WTC11 (cell line): ENCODE data around the gene ATR. TPM values are rescaled to one million over a fixed set of nuclear protein-coding genes. Genes with fewer than 3 reads are reported as not detected.
"Not testable (repeated sequence)": the region's sequence is repeated elsewhere in the genome, so short reads cannot be mapped to it uniquely, and the experiment has no call there.

Source experiments
- ATAC-seq: fragments of 200-7000 bp; cut with Tn5 transposase; 2 replicates; pipeline ENCODE4 v1.10.0; 2021; ENCODE audit warnings: mild to moderate bottlenecking, moderate library complexity
- CTCF ChIA-PET: fragments of 300-600 bp; sonication (Branson Sonifier 250); formaldehyde crosslinking; loops from one replicate; lab custom pipeline; 2021; ENCODE audit warnings: antibody characterized with exemption; lab: Charles Lee
- POLR2A ChIA-PET: fragments of 350-600 bp; sonication (Branson Sonifier 250); formaldehyde crosslinking; loops from one replicate; lab custom pipeline; 2021; ENCODE audit warnings: antibody characterized with exemption; lab: Charles Lee
- DNase-seq: peaks from one replicate; pipeline ENCODE4 v3.0.0; 2021; ENCODE audit warnings: low spot score
- H3K27ac Mint-ChIP-seq: 2 replicates; pipeline ENCODE4 v1.8.0; 2021; ENCODE audit warnings: mixed read lengths
- H3K27me3 Mint-ChIP-seq: 2 replicates; pipeline ENCODE4 v1.8.0; 2021; ENCODE audit warnings: low read depth, mild to moderate bottlenecking, moderate library complexity, mixed read lengths
- H3K36me3 Mint-ChIP-seq: 2 replicates; pipeline ENCODE4 v1.8.0; 2021; ENCODE audit warnings: mixed read lengths
- H3K4me1 Mint-ChIP-seq: 2 replicates; pipeline ENCODE4 v1.8.0; 2022; ENCODE audit warnings: mixed read lengths
- H3K4me3 Mint-ChIP-seq: 2 replicates; pipeline ENCODE4 v1.8.0; 2021; ENCODE audit warnings: mild to moderate bottlenecking, moderate library complexity, mixed read lengths
- H3K9me3 Mint-ChIP-seq: 2 replicates; pipeline ENCODE4 v1.8.0; 2021; ENCODE audit warnings: mixed read lengths
- CREM ChIP-seq: sonication (generic); formaldehyde crosslinking; IDR thresholded peaks from 2 replicates; pipeline ENCODE4 v1.8.1; 2022; ENCODE audit warnings: mild to moderate bottlenecking, missing genetic modification reagents, moderate library complexity
- ETV6 ChIP-seq: sonication (generic); formaldehyde crosslinking; IDR thresholded peaks from 2 replicates; pipeline ENCODE4 v1.8.1; 2022; ENCODE audit warnings: mild to moderate bottlenecking, missing genetic modification reagents
- FOXP4 ChIP-seq: sonication (generic); formaldehyde crosslinking; IDR thresholded peaks from 2 replicates; pipeline ENCODE4 v1.8.0; 2022; ENCODE audit warnings: mild to moderate bottlenecking, missing genetic modification reagents
- GTF2I ChIP-seq: fragments of 250-450 bp; sonication (Bioruptor Pico); conservative IDR thresholded peaks from 2 replicates; pipeline ENCODE4 v1.4.0; 2021; ENCODE audit warnings: mild to moderate bottlenecking
- HMGA2 ChIP-seq: fragments of 250-450 bp; sonication (Bioruptor Pico); IDR thresholded peaks from 2 replicates; pipeline ENCODE4 v1.4.0; 2021; ENCODE audit warnings: mild to moderate bottlenecking, moderate library complexity
- MYBL2 ChIP-seq: sonication (generic); formaldehyde crosslinking; IDR thresholded peaks from 2 replicates; pipeline ENCODE4 v1.8.1; 2023; ENCODE audit warnings: mild to moderate bottlenecking, moderate library complexity, missing genetic modification reagents
- NFYB ChIP-seq: sonication (generic); formaldehyde crosslinking; conservative IDR thresholded peaks from 2 replicates; pipeline ENCODE4 v1.8.0; 2022; ENCODE audit warnings: low read depth, missing genetic modification reagents
- NR2C2 ChIP-seq: sonication (generic); formaldehyde crosslinking; IDR thresholded peaks from 2 replicates; pipeline ENCODE4 v1.8.0; 2022; ENCODE audit warnings: mild to moderate bottlenecking, missing genetic modification reagents
- NR3C1 ChIP-seq: sonication (generic); formaldehyde crosslinking; conservative IDR thresholded peaks from 2 replicates; pipeline ENCODE4 v1.8.1; 2023; ENCODE audit warnings: low read depth, mild to moderate bottlenecking, missing genetic modification reagents
- TEAD1 ChIP-seq: sonication (generic); formaldehyde crosslinking; IDR thresholded peaks from 2 replicates; pipeline ENCODE4 v1.8.0; 2022; ENCODE audit warnings: mild to moderate bottlenecking, missing genetic modification reagents
- TP53 ChIP-seq: sonication (generic); formaldehyde crosslinking; IDR thresholded peaks from 2 replicates; pipeline ENCODE4 v1.8.1; 2023; ENCODE audit warnings: mild to moderate bottlenecking, missing genetic modification reagents
- ZNF219 ChIP-seq: sonication (generic); formaldehyde crosslinking; IDR thresholded peaks from 2 replicates; pipeline ENCODE4 v1.8.0; 2023; ENCODE audit warnings: missing genetic modification reagents, mild to moderate bottlenecking, borderline replicate concordance
- ZNF281 ChIP-seq: sonication (generic); formaldehyde crosslinking; IDR thresholded peaks from 2 replicates; pipeline ENCODE4 v1.8.0; 2023; ENCODE audit warnings: mild to moderate bottlenecking, missing genetic modification reagents
- total RNA-seq: library from RNA; stranded (reverse); gene quantifications from 3 replicates; pipeline ENCODE4 v1.2.3, GENCODE V29; 2021
- TF ChIP-seq, protein P1 (sequence below): sonication (generic); formaldehyde crosslinking; IDR thresholded peaks from 2 replicates; pipeline ENCODE4 v1.8.0; 2023; ENCODE audit warnings: missing genetic modification reagents
- TF ChIP-seq, protein P2 (sequence below): sonication (generic); formaldehyde crosslinking; IDR thresholded peaks from 2 replicates; pipeline ENCODE4 v1.8.1; 2022; ENCODE audit warnings: mild to moderate bottlenecking, missing genetic modification reagents, moderate library complexity, borderline replicate concordance
- TF ChIP-seq, protein P3 (sequence below): sonication (generic); formaldehyde crosslinking; IDR thresholded peaks from 2 replicates; pipeline ENCODE4 v1.8.1; 2023; ENCODE audit warnings: mild to moderate bottlenecking, missing genetic modification reagents, moderate library complexity
- TF ChIP-seq, protein P4 (sequence below): sonication (generic); formaldehyde crosslinking; conservative IDR thresholded peaks from 2 replicates; pipeline ENCODE4 v1.8.1; 2022; ENCODE audit warnings: mild to moderate bottlenecking, missing genetic modification reagents

Gene ATR
- total RNA-seq, 1 experiment from 2014 or later, result 26.7 TPM

DNA sequence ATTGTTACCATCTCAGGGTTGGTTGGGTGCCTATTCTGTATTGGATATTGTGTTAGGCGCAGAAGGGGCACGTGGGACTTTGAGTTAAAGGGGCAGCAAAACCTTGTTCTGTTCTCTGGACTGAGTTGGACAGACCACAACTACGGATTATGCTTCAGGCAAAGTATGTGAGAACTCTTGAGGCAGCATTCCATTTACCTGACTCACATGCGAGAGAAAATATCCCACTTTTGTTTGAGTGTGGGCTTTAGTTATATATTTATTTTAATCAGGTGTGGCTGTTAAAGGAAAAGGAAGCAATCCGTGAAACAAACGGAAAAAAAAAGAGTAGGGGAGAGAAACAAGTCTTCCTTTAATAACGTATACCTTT, 17.0 kb upstream of the ATR start:
- CTCF ChIA-PET, result no interaction called here
- Mint-ChIP-seq H3K27me3 (peaks cover 4% of the 10 kb centered on the region), H3K4me3 (peak overlapping the region; percentile 97), H3K36me3 (peaks cover 14% of the 10 kb centered on the region), H3K4me1 (peaks cover 19% of the 10 kb centered on the region), H3K9me3 (peaks cover 9% of the 10 kb centered on the region), H3K27ac (no peak overlapping the region)
- no peak for DNase-seq
- no peak for ATAC-seq
- TF ChIP-seq TEAD1 (CRISPR knock-in tag) (no peak), ZNF219 (CRISPR knock-in tag) (no peak), HMGA2 (CRISPR knock-in tag) (no peak), ETV6 (CRISPR knock-in tag) (no peak), MYBL2 (CRISPR knock-in tag) (no peak), NFYB (CRISPR knock-in tag) (no peak), ZNF281 (no peak), TP53 (CRISPR knock-in tag) (no peak), FOXP4 (CRISPR knock-in tag) (no peak), NR2C2 (CRISPR knock-in tag) (no peak), GTF2I (no peak), CREM (CRISPR knock-in tag) (no peak)
- TF ChIP-seq, protein P1, sequence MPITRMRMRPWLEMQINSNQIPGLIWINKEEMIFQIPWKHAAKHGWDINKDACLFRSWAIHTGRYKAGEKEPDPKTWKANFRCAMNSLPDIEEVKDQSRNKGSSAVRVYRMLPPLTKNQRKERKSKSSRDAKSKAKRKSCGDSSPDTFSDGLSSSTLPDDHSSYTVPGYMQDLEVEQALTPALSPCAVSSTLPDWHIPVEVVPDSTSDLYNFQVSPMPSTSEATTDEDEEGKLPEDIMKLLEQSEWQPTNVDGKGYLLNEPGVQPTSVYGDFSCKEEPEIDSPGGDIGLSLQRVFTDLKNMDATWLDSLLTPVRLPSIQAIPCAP (CRISPR knock-in tag), result no peak
- TF ChIP-seq, protein P2, sequence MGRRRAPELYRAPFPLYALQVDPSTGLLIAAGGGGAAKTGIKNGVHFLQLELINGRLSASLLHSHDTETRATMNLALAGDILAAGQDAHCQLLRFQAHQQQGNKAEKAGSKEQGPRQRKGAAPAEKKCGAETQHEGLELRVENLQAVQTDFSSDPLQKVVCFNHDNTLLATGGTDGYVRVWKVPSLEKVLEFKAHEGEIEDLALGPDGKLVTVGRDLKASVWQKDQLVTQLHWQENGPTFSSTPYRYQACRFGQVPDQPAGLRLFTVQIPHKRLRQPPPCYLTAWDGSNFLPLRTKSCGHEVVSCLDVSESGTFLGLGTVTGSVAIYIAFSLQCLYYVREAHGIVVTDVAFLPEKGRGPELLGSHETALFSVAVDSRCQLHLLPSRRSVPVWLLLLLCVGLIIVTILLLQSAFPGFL, result no peak
- TF ChIP-seq, protein P3, sequence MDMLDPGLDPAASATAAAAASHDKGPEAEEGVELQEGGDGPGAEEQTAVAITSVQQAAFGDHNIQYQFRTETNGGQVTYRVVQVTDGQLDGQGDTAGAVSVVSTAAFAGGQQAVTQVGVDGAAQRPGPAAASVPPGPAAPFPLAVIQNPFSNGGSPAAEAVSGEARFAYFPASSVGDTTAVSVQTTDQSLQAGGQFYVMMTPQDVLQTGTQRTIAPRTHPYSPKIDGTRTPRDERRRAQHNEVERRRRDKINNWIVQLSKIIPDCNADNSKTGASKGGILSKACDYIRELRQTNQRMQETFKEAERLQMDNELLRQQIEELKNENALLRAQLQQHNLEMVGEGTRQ (CRISPR knock-in tag), result no peak
- TF ChIP-seq, protein P4, sequence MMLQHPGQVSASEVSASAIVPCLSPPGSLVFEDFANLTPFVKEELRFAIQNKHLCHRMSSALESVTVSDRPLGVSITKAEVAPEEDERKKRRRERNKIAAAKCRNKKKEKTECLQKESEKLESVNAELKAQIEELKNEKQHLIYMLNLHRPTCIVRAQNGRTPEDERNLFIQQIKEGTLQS (CRISPR knock-in tag), result no peak
- POLR2A ChIA-PET, result no interaction called here

DNA sequence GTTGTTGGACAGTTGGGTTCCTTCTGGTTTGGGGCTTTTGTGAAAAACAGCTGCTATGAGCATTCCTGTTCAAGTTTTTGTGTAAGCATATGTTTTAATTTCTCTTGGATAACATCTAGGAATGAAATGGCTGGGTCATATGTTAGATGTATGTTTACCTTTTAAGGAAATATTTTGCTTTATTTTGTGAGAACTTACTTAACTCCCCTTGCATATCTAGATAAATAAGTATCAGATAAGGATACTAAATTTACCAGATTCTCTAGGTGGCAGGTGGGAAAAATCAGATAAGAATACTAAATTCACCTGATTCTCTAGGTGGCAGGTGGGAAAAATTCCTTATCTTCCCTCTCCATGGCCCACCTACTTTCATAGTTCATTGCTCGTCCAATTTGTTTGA, 16.6 kb upstream of the ATR start:
- POLR2A ChIA-PET, result no interaction called here
- peak overlapping the region; percentile 97 for H3K4me3 Mint-ChIP-seq

GRCh38 chr3:142592268-142592667, 13.7 kb upstream of the ATR start:
- DNase-seq, POLR2A ChIA-PET, H3K9me3 Mint-ChIP-seq, ATAC-seq, H3K27me3 Mint-ChIP-seq, H3K27ac Mint-ChIP-seq, H3K36me3 Mint-ChIP-seq, H3K4me3 Mint-ChIP-seq, H3K4me1 Mint-ChIP-seq: not testable (repeated sequence)
- CTCF ChIA-PET, result interaction anchor here (0.7 kb wide), 1 partner anchor 766 kb away, joined by 3 read pairs; no protein-coding TSS in a partner anchor

More for the DNA sequence above, 16.6 kb upstream of the ATR start:
- H3K27me3 Mint-ChIP-seq, result peaks cover 4% of the 10 kb centered on the region
- H3K4me1 Mint-ChIP-seq, result peaks cover 19% of the 10 kb centered on the region
- CTCF ChIA-PET, result no interaction called here
- TF ChIP-seq NR3C1 (CRISPR knock-in tag), result no peak
- ATAC-seq (no peak), DNase-seq (no peak)
- H3K9me3 Mint-ChIP-seq, result peaks cover 6% of the 10 kb centered on the region
- no peak overlapping the region for H3K27ac Mint-ChIP-seq
- H3K36me3 Mint-ChIP-seq, result peaks cover 10% of the 10 kb centered on the region
